WTC11 (cell line): ENCODE data around the gene MTF1.

Experiments
- CTCF ChIP-seq: fragments of 200-600 bp; IDR thresholded peaks from 2 replicates; pipeline ENCODE4 v1.8.0; 2022; ENCODE audit warnings: antibody characterized with exemption
- E2F4 ChIP-seq: sonication (generic); formaldehyde crosslinking; IDR thresholded peaks from 2 replicates; pipeline ENCODE4 v1.8.1; 2022; ENCODE audit warnings: low read depth, mild to moderate bottlenecking, moderate library complexity, missing genetic modification reagents, borderline replicate concordance
- ETV6 ChIP-seq: sonication (generic); formaldehyde crosslinking; IDR thresholded peaks from 2 replicates; pipeline ENCODE4 v1.8.1; 2022; ENCODE audit warnings: mild to moderate bottlenecking, missing genetic modification reagents
- ZNF423 ChIP-seq: fragments of 250-450 bp; sonication (Bioruptor Pico); IDR thresholded peaks from 2 replicates; pipeline ENCODE4 v2.1.2; 2022; ENCODE audit warnings: mild to moderate bottlenecking, moderate library complexity

GRCh38 chr1:37839676-37840075 lies 19.7 kb downstream of the MTF1 start:
- TF ChIP-seq ETV6 (CRISPR knock-in tag) (no peak), CTCF (no peak), ZNF423 (no peak), E2F4 (CRISPR knock-in tag) (no peak)
